Erythroblast (primary cell): ENCODE measurements around the gene TUBB8B.
"Not testable (repeated sequence)": the region's sequence is repeated elsewhere in the genome, so short reads cannot be mapped to it uniquely, and the experiment has no call there.

Experiments
- DNase-seq, 2 experiments: peaks; one replicate each; lab custom pipeline; 2025; lab: John Stamatoyannopoulos, UW

TUBB8B gene

DNA sequence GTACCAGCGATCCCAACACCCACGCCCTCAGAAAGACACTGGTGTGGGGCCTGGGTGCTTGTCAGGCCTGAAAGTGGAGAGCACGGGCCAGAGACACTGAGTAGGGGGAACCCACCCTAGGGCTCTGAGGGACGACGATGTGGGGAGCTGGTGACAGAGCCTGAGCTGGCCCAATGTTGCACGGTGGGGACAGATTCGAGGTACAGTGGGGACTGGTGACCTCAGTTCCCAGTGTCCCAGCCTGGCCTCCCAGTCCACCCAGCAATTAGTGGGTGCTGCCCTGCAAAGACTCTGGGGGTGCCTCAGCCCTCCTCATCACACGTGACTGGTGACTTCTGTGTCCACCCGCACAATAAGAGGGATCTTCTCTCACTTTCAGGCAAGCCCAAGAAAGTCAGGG is 36.6 kb downstream of the TUBB8B start:
- DNase-seq = not testable (repeated sequence)

- DNase-seq = not testable (repeated sequence)
Measured at GRCh38 chr18:11383-12274, 37.8 kb downstream of the TUBB8B start.

DNA sequence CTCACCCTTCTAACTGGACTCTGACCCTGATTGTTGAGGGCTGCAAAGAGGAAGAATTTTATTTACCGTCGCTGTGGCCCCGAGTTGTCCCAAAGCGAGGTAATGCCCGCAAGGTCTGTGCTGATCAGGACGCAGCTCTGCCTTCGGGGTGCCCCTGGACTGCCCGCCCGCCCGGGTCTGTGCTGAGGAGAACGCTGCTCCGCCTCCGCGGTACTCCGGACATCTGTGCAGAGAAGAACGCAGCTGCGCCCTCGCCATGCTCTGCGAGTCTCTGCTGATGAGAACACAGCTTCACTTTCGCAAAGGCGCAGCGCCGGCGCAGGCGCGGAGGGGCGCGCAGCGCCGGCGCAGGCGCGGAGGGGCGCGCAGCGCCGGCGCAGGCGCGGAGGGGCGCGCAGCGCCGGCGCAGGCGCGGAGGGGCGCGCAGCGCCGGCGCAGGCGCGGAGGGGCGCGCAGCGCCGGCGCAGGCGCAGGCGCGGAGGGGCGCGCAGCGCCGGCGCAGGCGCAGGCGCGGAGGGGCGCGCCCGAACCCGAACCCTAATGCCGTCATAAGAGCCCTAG is 38.7 kb downstream of the TUBB8B start:
- DNase-seq = not testable (repeated sequence)

- DNase-seq = not testable (repeated sequence)
Measured at GRCh38 chr18:9937-10336, 39.5 kb downstream of the TUBB8B start.
